Stimulated activated CD4-positive, alpha-beta T cell treated with anti-CD3 and anti-CD28 coated beads, Interleukin-2, amount 100 ng/mL, for 4 hours (primary cell): ENCODE data around the gene ADGRA3.
"Not testable (repeated sequence)": the region's sequence is repeated elsewhere in the genome, so short reads cannot be mapped to it uniquely, and the experiment has no call there.

Source experiments
- DNase-seq: peaks from one replicate; pipeline ENCODE4 v3.0.0-alpha.2; 2020; ENCODE audit warnings: low read depth

The ADGRA3 gene

DNA sequence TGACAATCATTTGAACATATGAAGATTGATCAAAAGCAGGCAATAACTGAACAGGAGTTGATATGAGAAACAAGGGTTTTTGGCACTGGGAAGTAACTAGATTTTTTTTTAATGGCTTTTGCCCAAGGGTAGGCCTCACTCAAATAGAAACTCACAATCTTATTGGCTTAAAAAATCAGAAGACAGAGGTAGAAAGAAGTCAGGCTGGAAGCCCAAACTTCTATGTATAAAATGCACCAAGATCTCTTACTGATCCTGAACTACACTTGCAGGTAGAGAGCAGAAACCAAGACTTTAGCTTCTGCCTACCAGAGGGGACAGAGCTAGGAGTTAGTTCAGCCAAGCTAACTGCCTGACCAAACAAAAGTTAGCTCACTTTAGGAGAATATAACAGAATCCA, 74.9 kb downstream of the ADGRA3 start:
- DNase-seq: no peak

- no peak for DNase-seq
Measured at GRCh38 chr4:22439947-22440346, 75.9 kb downstream of the ADGRA3 start.

GRCh38 chr4:22435652-22436051, 80.2 kb downstream of the ADGRA3 start:
- no peak for DNase-seq

- DNase-seq: no peak
Measured at GRCh38 chr4:22434895-22435294, 81.0 kb downstream of the ADGRA3 start.

GRCh38 chr4:22430626-22431025, 85.2 kb downstream of the ADGRA3 start:
- DNase-seq: no peak

- no peak for DNase-seq
Measured at GRCh38 chr4:22428441-22428840, 87.4 kb downstream of the ADGRA3 start.

GRCh38 chr4:22427675-22428074, 88.2 kb downstream of the ADGRA3 start:
- DNase-seq: no peak

GRCh38 chr4:22420291-22420690, 95.6 kb downstream of the ADGRA3 start:
- DNase-seq: no peak

DNA sequence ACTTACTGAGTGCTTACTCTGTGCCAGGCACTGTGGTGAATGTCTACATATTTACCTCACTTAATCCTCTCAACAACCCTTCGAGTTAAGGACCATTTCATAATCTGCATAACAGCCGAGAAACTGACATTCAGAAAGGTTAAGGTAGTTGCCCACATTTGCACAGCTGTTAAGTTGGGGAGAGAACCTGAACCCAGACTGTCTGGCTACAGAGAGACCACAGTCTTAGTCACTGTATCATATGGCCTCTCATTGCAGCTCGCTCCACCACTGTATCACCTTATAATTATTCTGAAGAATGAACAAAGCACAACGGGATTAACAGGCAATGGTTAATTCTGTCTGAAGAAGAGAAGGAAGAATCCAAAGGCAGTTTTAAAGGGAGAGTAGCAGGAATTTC, 98.5 kb downstream of the ADGRA3 start:
- no peak for DNase-seq

DNA sequence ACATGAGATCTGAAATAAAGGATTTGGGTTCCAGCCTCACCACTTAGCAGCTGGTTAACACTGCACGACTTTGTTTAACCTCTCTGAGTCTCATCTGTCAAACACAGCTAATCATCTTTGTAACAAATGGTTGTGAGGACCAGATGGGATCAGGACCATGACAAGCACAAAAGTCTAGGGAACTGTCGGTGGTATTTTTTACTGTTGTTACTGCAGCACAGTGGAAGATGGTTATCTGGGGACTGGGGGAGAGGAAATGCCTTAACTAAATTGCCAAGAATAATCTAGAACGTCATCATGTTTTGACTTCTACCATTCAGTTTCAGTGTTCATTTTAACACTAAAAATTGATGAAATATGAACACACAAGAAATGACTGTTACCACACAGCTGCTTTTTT, 99.5 kb downstream of the ADGRA3 start:
- no peak for DNase-seq

- no peak for DNase-seq
Measured at GRCh38 chr4:22414833-22415232, 101.0 kb downstream of the ADGRA3 start.

DNA sequence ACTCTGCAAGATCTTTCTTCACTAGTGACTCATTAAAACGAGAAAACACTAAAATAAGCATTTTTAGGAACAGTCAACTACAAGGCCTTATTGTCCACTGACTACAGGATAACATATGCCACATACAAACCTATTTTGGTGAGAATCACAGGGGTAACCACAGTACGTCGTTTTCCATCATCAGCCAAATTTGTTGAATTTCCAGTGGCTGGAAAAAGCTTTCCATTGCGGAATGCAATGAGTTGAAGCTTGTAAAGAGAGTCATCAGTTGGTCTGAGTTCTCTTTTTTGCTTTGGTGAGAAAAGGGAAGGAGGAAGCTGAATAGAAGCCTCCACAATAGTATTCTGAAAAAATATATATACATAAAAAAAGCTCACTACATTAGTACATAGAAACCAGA, 102.4 kb downstream of the ADGRA3 start:
- no peak for DNase-seq

DNA sequence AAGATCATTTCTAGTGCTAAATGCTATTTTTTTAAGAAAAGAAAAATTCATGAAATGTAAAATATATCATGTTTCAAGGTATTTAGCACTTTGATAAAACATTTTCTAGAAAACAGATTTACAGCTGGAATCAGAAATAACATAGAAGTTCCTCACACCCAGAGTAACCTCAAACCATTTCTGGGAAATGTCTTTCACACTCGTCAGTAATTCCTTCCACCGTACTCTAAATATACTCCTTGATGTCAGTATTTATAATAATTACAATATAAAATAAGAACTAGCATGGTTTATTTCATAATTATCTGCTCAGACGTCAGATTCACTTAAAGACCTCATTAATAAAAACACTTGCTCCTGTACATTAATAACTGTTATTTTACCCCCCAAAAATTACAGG, 103.9 kb downstream of the ADGRA3 start:
- no peak for DNase-seq

DNA sequence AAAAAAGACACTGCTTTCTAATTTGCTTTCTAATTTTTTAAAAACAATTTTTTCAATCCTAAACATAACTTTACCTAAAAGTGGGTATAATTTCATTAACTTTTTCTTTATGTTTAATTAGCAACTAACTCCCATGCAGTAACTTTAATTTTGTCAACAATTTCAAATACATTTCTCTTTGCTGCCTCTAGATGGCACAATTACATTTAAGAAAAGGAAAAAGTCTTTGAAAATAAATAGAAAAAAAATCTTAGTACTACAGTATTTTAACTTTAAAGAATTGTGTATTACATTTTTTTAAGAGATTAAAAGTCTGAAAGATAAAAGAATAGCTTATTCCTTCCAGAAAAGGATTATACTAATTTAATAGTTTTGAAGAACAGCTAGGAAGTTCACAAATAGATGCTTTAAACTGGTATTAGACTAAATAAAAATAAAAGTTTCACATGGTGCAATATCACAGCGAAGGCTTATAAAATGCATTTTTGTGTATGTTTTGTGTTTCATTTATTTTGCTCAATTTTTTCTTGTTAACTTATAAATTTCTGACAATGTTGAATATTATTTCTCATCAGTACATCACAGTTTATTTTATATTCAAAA, 105.1 kb downstream of the ADGRA3 start:
- no peak for DNase-seq

DNA sequence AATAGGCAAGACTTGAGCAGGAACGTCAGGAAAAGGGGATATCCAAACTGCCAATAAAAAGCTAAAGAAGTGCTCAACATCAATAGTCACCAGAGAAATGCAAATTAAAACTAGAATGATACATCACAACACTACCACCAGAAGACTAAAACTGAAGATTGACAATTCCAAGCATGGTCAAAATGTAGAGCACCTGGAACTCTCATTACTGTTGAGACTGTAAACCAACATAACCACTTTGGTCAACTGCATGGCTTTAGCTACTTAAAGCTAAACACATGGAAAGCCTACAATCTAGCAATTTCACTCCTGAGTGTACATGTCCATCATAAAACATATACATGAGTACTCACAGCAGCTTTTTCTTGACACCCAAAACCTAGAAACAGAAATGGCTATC, 107.4 kb downstream of the ADGRA3 start:
- no peak for DNase-seq

DNA sequence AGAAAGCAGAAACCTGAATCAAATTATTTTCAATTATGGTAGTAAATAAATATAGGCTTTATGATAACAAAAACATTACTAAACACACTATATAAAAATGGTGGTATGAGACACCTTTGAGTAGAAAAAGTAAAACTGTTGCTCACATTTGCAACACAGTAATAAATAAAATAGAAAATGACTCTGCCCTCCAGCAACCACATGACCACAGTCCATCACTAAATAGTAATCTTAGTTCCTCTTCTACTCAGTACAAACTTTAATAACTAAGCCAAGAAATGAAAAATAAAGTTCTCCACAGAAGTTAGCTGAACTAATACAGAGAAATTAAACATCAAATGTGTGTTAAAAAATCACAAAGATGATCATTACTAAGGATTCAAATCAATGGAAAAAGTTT, 108.5 kb downstream of the ADGRA3 start:
- no peak for DNase-seq

GRCh38 chr4:22398671-22399070, 117.2 kb downstream of the ADGRA3 start:
- DNase-seq: no peak

DNA sequence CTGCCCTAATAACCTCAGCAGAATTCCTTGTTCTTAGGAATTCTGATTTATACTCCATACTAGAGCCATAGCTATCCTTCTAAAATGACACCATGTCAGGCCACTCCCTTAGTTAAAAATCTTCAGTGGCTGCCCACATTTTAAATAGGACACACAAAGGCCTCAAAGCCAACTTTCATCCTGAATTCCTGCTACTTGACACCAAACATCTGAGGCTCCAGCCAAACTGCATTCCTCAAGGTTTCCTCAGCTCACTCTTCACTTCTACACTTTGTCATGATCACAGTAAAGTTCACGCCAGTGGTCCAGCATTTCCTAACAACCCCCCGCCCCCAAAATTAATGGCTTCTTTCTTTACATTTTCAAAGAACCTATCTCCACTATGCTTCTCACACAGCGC, 124.3 kb downstream of the ADGRA3 start:
- DNase-seq: no peak

GRCh38 chr4:22389240-22389870, 126.5 kb downstream of the ADGRA3 start:
- DNase-seq: peak; percentile 13

DNA sequence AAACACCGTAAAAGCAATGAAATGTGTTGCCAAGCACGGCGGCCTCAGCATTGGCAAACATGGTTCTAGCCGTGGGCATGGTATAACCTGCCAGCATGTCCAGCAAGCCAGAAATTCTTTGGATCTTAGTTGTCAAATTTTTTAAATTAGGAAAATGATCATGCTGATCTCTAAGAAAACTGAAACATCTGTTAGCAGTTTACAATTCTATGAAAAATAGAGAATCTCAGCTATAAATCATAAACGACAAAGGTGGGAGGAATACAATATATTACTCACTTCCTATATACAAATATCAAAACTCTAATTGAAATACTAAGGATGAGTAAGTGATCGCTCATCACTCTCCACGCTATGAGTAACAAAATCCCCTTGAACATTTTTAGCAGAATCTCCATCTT, 130.3 kb downstream of the ADGRA3 start:
- no peak for DNase-seq

DNA sequence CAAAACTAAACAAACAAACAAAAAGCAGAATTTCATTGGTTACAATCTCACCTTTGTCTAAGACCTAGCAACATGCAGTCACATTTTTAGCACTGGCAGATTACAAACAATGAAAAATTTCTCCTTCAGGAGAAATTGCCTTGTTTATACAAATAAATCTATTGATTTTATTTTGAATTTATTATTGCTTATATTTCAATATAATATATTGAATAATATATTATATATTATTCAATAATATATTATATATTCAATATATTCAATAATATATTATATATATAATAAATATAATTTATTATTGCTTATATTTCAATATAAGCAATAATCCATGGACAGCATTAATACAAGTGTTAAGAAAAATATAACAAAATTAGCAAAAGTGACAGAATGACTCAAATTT, 131.7 kb downstream of the ADGRA3 start:
- no peak for DNase-seq

DNA sequence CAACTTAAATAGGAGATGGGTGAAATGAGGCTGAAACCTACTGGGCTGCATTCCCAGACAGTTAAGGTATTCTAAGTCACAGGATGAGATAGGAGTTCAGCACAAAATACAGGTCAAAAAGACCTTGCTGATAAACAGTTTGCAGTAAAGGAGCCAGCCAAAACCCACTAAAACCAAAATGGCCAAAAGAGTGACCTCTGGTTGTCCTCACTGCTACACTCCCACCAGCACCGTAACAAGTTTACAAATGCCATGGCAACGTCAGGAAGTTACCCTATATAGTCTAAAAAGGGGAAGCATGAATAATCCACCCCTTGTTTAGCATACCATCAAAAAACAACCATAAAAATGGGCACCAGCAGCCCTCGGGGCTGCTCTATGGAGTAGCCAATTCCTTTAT, 133.7 kb downstream of the ADGRA3 start:
- DNase-seq: not testable (repeated sequence)

GRCh38 chr4:22372986-22373385, 142.9 kb downstream of the ADGRA3 start:
- no peak for DNase-seq

- DNase-seq: no peak
Measured at GRCh38 chr4:22369901-22370562, 145.8 kb downstream of the ADGRA3 start.
